HG03135 (cell line): ENCODE measurements around the gene SNRPA.

ENCODE experiments used
- ATAC-seq: cut with Tn5 transposase; IDR thresholded peaks from one replicate; pipeline ENCODE4 v1.9.1; 2021; ENCODE audit warnings: mild to moderate bottlenecking, moderate library complexity; ENCODE audit not compliant: unreplicated experiment

SNRPA gene

DNA sequence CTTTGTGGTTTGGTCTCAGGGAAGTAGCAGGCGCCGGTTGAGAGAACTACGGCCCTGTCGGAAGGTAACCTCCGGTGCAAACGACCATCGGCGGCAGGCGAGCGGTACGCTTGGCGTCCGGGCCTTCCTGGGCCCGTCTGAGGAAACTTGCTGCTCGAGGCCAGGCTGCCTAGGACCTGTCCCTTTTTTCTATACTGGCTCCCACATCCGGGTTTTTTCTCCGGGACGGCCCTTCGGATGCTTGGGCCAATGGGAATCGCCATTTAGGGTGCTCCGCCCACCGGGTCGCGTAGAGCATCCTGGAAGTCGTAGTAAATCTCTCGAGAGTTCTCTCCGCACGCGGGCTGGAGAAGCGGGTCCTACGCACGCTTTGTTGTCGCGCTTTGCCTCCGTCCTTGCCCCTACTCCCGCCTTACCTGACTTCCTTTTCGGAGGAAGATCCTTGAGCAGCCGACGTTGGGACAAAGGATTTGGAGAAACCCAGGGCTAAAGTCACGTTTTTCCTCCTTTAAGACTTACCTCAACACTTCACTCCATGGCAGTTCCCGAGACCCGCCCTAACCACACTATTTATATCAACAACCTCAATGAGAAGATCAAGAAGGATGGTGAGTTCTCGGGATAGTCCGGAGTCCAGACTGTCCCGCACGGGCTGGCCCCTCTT lies at the start of gene SNRPA:
Gene SNRPA (plus strand): TSS at position 330 of the 664 bp plus-strand sequence. CDS start 206 bp downstream, at position 536.
- peak; percentile 58 for ATAC-seq

DNA sequence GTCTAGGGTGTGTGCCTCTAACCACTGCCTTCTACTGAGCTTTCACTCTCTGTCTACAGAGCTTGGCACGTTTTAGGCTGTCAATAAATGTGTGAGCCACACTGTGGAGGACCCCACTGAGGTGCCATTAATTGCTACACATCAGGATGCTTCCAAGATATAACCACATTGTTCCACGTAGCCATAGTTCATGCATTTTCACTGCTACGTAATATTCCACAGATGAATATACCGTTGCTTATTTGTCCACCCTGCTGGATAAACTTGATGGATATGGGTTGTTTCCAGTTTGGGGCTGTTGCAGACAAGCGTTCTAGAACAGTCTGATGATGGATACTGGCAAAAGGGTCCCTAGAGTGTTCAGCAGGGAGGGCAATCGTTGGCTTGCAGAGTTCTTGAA lies 49.2 kb upstream of the SNRPA start:
- no peak for ATAC-seq

DNA sequence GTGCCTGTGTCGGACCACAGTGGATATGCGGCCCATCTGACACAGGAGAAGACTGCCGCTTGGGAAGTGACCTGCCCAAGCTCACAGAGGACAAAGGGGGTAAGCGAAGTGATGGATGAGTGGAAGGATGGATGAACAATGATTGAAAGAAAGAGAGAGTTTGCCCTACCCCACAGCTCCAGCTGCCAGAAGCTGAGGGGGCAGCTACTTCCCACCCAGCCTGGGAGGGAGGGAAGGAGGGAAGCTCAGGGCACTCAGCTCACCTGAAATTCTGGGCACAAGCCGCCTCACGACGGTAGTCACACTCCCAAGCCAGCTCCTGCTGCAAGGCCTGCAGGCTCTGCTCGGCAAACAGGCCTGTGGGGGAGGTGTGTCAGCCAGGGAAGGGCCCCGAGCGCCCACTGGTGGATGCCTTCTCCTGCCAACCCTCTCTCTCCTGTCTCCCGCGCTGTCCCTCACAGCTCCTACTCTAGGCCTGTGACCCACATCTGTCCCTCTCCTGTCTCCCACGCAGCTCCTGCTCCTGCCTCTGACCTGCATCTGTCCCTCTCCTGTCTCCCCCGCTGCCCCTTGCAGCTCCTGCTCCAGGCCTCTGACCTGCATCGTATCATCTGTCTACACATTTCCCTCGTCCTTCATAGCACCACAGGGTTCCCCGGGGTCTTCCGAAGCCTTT lies 48.5 kb upstream of the SNRPA start:
- ATAC-seq, result no peak

DNA sequence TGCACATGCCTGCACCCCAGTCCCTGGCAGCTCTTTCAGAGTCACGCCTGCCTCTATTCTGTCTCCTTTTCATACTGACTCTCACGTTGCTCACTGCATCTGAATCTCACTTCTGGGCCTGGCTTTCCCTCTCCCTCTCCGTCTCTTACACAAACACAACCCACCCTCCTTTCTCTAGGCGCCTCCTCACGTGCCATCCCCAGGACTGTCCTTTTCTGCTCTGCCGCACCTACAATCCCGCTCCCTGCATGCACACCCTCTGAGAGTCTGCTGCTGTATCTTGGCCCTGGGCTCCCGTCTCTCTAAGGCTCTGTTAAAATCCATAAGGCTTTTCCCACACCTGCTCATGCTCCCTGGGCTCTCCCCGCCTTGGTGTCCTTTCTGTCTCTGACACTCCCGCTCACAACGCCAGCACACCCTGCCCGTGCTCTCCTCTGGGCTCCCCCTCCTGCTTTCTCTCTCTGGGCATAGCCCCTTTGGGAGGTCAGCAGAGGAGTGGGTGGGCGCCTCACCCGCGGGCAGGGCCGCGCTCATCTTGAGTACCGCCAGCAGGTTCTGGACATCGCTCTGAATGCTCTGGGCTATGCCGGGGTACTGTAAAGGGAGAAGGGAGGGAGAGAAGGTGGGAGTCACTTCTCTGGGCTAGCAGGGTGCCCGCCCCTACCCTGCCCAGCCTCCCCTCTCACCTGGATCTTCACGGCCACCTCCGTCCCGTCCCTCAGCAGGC lies 47.8 kb upstream of the SNRPA start:
- ATAC-seq, result no peak

DNA sequence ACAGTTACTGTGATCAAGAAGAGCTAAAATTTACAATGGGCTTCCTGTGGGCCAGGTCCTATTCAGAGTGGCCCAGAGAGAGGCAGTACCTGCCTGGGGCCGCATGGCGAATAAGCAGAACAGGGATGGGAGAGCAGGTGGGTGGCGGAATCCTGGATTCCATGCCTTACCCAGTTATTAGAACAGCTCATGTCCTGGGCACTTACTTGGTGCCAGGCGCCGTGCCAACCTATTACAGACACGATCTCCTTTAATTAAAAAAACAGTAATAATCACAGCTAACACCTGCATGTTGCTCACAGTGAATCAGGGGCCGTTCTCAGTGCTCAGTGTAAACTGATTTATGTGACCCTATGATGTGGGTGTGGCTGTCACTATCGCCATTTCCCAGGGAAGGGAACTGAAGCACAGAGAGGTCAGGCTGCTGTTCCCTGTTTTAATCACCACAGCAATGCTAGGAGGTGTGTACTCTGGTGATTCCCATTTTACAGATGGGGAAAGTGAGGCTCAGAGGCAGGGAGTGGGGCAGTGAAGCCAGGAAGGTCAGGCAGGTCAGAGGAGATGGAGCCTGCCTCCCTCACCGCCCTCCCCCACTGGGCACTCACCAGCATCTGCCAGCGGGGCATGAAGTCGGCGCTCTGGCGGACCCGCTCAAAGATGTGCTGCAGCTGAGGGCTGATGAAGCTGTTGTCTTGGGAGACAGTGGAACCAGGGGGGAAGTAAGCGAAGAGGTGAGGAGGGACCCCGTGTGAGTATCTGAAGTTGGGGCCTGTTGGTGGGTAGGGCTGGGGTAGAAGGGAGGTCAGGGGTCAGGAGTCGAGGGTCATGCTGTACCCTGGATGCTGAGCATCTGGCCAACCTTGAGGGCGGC lies 46.3 kb upstream of the SNRPA start:
- ATAC-seq, result no peak

DNA sequence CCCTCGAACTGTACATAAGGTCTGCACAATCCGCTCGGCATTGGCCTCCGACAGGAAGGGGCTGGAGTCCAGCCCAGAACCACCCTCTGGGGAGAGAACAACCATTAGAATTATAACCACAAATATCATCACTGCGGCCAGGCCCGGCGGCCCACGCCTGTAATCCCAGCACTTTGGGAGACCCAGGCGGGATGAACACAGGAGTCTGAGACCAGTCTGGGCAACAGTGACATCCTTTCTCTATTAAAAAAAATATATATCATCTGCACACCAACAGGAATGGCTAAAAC lies 45.7 kb upstream of the SNRPA start:
- ATAC-seq, result no peak

DNA sequence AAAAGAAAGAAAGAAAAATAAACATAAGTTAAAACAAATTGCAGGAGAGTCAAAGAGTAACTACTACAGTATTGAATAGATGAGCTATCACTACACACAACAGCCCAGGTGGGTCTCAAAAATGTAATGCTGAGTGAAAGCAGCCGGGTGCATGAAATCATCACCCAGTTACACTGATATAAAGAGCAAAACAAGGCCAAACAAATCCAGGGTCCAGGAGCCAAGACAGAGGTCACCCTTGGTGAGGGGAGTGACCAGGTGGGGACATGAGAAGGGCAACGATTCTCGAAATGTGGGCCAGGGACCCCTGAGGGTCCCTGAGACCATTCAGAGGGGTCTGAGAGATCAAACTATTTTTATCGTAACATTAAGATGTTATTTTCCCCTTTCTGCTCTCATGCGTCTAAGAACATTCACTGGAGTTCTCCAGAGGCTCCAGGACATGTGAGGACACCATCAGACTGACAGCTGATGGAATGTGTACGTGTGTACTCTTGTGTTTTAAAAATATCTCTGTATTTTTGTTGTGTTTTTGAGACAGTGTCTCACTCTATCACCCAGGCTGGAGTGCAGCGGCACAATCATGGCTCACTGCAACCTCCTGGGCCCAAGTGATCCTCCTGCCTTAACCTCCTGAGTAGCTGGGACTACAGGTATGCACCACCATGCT lies 44.9 kb upstream of the SNRPA start:
- ATAC-seq, result no peak

DNA sequence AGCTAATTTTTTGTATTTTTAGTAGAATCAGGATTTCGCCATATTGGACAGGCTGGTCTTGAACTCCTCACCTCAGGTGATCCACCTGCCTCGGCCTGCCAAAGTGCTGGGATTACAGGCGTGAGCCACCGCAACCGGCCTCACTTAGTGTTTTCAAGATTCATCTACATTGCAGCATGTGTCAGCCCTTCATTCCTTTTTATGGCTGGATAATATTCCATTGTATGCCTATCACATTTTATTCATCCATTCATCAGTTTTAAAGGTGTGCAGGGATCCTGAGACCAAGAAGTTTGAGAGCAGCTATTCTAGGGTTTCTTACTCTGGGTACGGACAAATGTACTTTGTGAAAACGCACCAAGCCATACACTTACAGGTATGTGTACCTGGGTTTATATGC lies 43.4 kb upstream of the SNRPA start:
- ATAC-seq, result no peak

DNA sequence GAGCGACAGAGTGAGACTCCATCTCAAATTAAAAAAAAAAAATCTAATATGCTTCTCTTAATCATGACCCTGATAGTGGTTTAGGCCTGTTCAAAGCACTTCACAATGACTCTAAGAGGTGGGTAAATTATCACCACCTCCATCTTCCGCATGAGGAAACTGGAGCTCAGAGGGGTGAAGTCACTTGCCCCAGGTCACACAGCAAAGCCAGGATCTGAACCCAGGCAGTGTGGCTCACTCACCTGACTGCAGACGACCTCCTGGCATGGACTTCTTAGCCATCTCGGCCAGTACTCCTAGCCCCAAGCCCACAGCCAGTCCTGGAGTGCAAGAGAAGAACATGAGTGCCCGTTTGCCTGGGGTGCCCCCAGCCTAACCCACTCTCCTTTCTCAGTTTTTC lies 41.2 kb upstream of the SNRPA start:
- ATAC-seq, result no peak

DNA sequence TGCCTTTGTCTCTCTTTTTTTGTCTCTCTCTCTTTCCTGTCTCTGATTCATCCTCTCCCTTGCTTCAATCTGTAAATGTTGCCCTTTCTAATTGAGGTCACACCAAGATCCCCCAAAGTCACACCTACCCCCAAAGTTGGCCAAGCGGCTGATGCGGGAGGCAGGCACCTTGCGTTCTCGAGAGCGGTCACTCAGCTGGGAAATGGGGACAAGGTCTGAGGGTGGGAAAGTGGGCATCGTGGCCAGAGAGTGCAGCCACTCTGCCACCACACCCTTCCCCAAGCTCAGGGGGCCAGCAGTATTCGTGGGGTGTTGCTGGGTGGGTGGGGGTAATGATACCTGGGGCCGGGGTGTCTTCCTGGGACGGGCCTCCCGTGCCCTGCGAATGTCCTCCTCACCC lies 37.1 kb upstream of the SNRPA start:
- no peak for ATAC-seq

DNA sequence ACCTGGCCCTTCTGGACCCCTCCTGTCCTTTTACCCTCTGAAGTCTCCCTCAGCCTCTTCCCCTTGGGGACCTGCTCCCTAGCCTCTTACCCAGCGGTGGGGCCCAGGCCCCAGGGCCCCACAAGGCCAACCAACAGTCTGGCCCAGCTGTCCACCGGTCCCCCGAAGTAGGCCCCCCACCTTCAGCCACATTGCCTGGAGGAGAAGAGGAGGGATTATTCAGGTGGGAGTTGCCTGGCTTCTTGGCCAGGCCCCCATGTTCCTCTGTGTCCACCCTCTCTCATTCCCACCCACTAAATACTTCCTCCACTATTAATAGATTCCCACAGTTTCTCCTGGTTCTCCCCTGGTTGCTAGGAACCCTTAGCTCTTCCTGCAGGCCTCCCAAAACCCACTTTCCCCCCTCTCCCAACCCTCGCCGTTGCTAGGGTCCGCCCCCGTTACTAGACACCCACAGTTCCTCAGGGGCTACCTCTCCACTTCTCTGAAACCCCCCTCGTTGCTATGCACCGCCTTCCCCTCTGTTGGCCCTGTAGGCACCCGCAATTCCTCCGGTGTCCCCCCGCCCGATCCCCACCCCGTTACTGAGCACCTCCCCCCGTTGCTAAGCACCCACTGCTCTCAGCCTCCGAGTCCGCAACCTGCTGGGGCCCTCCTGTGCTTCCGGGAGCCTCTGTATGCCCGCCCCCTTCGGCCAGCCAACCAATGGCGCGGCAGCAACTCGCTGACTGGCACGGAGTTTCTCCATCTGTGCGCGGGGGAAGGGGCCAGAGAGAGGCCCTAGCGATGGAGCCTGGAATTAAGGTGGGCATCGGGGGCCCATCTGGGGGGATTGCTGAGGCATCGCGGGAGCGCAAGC lies 36.3 kb upstream of the SNRPA start:
- ATAC-seq, result peak; percentile 51

DNA sequence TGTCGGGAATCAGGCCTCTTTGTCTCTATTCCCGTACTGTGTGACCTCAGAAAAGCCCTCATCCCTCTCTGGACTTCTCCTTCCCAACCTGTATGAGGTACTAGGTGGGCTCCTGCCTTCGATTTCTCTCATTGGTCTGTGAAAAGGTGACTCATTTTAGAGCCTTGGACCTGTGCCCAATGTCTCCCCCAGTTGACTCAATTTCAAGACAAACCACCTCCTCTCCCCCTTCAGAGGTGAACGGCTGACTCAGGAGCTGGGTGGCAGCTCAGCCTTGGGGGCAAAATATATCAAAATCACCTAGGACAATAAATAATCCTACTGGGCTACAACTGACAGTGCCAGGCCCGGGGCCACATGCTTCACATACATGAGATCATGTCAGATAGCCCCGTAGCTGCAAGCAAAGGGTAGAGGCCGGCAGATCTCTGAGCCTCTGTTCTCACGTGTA lies 34.9 kb upstream of the SNRPA start:
- ATAC-seq, result no peak

DNA sequence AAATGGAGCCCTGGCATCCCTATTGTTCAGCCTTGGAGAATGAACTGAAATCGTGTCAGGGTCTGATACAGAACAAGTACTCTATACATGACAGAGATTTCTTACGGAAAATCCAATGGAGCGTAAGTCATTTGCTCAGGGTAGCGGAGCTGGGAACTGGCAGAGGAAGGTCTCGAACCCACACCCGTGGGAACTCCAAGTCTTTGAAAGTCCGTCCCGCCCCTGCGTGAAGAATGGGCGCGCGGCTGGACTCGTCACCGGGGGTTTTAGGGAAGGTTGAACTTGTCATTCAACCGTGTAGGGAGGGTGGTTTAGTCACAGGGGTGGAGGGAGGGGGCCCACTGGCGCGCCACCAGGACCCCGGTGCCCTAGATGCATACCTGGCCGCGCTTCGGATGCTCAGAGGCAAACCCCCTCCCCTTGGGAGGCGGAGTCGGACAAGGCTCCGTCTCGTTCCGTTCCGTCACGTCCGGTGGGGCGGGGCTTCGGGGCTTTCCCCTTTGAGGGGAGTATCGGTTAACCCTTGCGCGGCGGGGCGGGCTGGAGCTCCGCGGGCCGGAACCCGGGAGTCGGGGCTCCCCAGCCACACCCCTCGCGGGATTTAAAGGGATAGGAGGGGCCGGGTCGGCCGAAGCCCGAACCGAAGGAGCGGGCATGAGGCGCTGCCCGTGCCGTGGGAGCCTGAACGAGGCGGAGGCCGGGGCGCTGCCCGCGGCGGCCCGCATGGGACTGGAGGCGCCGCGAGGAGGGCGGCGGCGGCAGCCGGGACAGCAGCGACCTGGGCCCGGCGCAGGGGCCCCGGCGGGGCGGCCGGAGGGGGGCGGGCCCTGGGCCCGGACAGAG lies 34.3 kb upstream of the SNRPA start, which contains the start of the genes COQ8B and ITPKC:
Gene COQ8B (minus strand): TSS at position 405 of the 843 bp plus-strand sequence. CDS start 2,254 bp downstream, outside the sequence.
Gene ITPKC (plus strand): TSS at position 631 of the 843 bp plus-strand sequence. CDS start 24 bp downstream, at position 655.
- peak; percentile 75 for ATAC-seq

DNA sequence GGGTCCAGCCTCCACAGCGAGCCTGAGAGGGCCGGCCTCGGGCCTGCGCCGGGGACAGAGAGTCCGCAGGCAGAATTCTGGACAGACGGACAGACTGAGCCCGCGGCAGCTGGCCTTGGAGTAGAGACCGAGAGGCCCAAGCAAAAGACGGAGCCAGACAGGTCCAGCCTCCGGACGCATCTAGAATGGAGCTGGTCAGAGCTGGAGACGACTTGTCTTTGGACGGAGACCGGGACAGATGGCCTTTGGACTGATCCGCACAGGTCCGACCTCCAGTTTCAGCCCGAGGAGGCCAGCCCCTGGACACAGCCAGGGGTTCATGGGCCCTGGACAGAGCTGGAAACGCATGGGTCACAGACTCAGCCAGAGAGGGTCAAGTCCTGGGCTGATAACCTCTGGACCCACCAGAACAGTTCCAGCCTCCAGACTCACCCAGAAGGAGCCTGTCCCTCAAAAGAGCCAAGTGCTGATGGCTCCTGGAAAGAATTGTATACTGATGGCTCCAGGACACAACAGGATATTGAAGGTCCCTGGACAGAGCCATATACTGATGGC lies 33.6 kb upstream of the SNRPA start:
- ATAC-seq, result no peak

DNA sequence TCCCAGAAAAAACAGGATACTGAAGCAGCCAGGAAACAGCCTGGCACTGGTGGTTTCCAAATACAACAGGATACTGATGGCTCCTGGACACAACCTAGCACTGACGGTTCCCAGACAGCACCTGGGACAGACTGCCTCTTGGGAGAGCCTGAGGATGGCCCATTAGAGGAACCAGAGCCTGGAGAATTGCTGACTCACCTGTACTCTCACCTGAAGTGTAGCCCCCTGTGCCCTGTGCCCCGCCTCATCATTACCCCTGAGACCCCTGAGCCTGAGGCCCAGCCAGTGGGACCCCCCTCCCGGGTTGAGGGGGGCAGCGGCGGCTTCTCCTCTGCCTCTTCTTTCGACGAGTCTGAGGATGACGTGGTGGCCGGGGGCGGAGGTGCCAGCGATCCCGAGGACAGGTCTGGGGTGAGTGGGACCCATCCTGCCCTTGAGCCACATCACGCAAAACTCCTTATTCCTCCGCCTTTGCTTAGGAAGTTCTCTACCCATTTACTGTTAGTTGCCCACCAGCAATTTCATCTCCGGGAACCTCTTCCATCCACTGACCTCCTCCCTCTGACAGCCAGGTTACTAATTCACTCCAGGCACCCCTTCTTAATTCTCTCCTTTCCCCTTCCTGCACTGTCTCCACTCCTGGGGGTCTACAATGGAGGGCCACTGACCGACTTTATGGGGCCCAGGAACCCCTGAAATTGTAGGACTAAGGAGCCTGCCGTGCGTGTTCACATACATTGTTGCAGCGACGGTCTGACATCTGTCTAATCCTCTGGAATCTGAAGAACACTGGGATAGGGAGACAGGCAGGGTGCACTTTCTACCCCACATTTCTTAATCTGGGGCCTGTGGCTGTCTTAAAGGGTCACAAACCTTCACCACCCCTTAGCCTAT lies 32.9 kb upstream of the SNRPA start:
- ATAC-seq, result no peak

DNA sequence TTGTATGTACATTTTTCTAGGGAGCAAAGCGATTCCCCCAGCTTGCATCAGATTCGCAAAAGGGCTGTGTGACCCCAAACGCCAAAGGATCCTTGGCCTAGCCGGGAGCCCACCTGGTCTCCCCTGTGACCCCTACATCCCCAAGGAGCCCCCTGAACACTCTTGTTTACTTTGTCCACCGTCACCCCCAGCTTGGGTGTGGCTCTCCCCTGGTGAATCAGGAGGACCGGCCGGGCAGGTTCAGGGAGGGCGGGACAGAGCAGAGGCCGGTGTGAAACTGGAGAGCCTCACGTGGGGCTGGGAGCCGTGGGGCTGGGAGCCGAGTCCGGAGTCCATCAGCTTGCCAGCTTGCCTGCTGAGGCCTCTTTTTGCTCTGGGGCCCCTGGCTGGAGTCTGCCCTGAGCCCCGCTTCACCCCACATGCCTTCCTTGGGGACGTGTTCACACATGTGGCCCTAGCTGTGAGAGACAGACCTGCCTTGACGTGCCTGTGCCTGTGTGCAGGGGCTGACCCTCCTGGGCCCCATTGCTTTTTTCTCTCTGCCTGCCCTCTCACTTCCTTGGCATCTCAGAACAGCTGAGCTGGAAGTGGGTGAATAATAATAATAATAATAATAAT lies 32.1 kb upstream of the SNRPA start:
- no peak for ATAC-seq

DNA sequence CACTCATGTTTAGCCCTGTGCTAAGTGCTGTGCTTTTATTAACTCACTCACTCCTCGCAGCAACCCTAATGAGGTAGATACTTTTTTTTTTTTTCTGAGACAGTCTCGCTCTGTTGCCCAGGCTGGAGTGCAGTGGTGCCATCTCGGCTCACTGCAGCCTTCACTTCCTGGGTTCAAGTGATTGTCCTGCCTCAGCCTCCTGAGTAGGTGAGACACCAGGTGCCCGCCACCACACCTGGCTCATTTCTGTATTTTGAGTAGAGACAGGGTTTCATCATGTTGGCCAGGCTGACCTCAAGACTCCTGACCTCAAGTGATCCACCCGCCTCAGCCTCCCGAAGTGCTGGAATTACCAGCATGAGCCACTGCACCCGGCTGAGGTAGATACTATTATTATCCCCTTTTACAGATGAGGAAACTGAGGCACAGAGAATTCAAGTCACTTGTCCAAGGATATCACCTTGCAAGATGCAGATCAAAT lies 31.5 kb upstream of the SNRPA start:
- ATAC-seq, result no peak
